Measurements from ENCODE around the gene FGF14. TPM values are rescaled to one million over a fixed set of nuclear protein-coding genes. Genes with fewer than 3 reads are reported as not detected.

The FGF14 gene
- total RNA-seq, 2 experiments from 2014 or later, result not detected

DNA sequence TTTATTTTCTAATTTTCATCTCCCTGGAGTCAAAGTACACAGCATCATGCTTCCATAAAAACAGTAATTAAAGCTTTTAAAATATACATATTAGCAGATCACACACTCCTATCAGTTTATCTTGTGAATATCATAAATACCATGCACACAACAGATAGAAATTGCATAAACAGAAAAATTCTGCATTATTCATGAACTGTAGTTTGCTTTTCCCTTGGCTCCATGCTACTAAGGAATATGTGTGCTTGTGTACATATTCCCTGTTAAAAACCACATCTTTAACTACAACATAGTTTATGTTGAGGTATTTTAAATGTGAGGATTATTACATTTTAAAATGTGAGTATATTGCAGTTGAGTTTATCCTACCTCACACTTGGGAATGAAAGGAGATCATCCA, 193.5 kb downstream of the FGF14 start:
- TF ChIP-seq, protein P1, sequence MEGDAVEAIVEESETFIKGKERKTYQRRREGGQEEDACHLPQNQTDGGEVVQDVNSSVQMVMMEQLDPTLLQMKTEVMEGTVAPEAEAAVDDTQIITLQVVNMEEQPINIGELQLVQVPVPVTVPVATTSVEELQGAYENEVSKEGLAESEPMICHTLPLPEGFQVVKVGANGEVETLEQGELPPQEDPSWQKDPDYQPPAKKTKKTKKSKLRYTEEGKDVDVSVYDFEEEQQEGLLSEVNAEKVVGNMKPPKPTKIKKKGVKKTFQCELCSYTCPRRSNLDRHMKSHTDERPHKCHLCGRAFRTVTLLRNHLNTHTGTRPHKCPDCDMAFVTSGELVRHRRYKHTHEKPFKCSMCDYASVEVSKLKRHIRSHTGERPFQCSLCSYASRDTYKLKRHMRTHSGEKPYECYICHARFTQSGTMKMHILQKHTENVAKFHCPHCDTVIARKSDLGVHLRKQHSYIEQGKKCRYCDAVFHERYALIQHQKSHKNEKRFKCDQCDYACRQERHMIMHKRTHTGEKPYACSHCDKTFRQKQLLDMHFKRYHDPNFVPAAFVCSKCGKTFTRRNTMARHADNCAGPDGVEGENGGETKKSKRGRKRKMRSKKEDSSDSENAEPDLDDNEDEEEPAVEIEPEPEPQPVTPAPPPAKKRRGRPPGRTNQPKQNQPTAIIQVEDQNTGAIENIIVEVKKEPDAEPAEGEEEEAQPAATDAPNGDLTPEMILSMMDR (conservative IDR thresholded peaks at IDR 0.05; ENCODE audit: low read length), result no peak
- no peak for TF ChIP-seq EZH2phosphoT487 (IDR thresholded peaks at IDR 0.05; ENCODE audit: borderline replicate concordance, low read depth, low read length)
- intact Hi-C loops (cut with micrococcal nuclease; ENCODE audit: unreplicated experiment), result no loop called here
- no peak overlapping the region for H3K4me2 ChIP-seq (ENCODE audit: low read length)
- ChIA-PET POLR2A (no interaction called here), CTCF (ENCODE audit: unreplicated experiment) (no interaction called here)
- DNase-seq (ENCODE audit: low spot score), result no peak
- no peak overlapping the region for H2AFZ ChIP-seq (ENCODE audit: low read length)
- no TSS peak for BruUV-seq (replicated peaks)
- H3K4me3 ChIP-seq (ENCODE audit: low read depth, low read length, poor library complexity, severe bottlenecking), result no peak overlapping the region
- no peak overlapping the region for H3K27ac ChIP-seq (ENCODE audit: low read depth, low read length, poor library complexity, severe bottlenecking)
- H3K9me3 ChIP-seq (ENCODE audit: low read length), result no peaks in the 10 kb centered on the region
- no peaks in the 10 kb centered on the region for H3K4me1 ChIP-seq (ENCODE audit: insufficient read depth, low read length, poor library complexity, severe bottlenecking)
- H3K36me3 ChIP-seq (ENCODE audit: insufficient read depth, low read length), result no peaks in the 10 kb centered on the region
- no peaks in the 10 kb centered on the region for H3K79me2 ChIP-seq (ENCODE audit: insufficient read depth, low read depth, low read length)
- no peaks in the 10 kb centered on the region for H3K9me2 ChIP-seq (ENCODE audit: insufficient read depth, low read length)
- H4K20me1 ChIP-seq (ENCODE audit: insufficient read depth, low read length), result no peaks in the 10 kb centered on the region

DNA sequence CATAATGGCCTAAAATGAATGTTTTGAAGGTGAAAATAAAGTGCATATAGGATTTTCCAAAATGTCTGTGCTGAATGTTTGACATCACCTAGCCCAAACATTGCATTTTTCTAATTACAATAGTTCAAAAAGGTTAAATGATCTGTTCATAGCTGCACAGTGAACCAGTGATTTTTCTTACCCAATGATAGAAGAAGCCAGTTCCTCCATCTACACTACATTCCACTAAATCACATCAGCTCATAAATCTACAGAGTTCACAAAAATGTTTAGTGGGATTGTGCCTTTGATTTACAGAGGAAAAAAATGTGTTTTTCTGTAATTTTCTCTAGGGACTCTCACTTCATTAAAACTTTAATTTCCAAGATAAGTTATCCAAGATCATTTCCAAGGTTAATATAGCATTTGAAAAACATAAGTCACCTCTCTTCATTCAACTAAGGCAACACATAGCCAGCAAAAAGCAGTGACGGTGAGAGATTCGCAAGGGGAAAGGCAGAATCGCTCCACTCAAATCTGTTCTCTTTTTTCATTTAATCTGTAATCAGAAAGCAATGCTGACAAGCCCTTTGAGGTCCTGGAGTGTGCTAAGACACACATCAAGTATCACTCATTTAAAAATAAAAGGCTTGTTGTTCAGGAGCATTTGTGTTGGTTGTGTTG, 194.0 kb downstream of the FGF14 start:
- ChIA-PET POLR2A (no interaction called here), CTCF (ENCODE audit: unreplicated experiment) (no interaction called here)
- Histone ChIP-seq H4K20me1 (ENCODE audit: insufficient read depth, low read length) (no peaks in the 10 kb centered on the region), H3K79me2 (ENCODE audit: insufficient read depth, low read depth, low read length) (no peaks in the 10 kb centered on the region), H3K9me3 (ENCODE audit: low read length) (no peaks in the 10 kb centered on the region), H3K36me3 (ENCODE audit: insufficient read depth, low read length) (no peaks in the 10 kb centered on the region), H2AFZ (ENCODE audit: low read length) (no peak overlapping the region), H3K4me2 (ENCODE audit: low read length) (no peak overlapping the region), H3K4me3 (ENCODE audit: low read depth, low read length, poor library complexity, severe bottlenecking) (no peak overlapping the region), H3K27ac (ENCODE audit: low read depth, low read length, poor library complexity, severe bottlenecking) (no peak overlapping the region), H3K9me2 (ENCODE audit: insufficient read depth, low read length) (no peaks in the 10 kb centered on the region), H3K4me1 (ENCODE audit: insufficient read depth, low read length, poor library complexity, severe bottlenecking) (no peaks in the 10 kb centered on the region)
- intact Hi-C loops (cut with micrococcal nuclease; ENCODE audit: unreplicated experiment), result no loop called here
- no peak for DNase-seq (ENCODE audit: low spot score)
- no TSS peak for BruUV-seq (replicated peaks)
- no peak for TF ChIP-seq EZH2phosphoT487 (IDR thresholded peaks at IDR 0.05; ENCODE audit: borderline replicate concordance, low read depth, low read length)
- TF ChIP-seq, protein P1 (conservative IDR thresholded peaks at IDR 0.05; ENCODE audit: low read length), result no peak

DNA sequence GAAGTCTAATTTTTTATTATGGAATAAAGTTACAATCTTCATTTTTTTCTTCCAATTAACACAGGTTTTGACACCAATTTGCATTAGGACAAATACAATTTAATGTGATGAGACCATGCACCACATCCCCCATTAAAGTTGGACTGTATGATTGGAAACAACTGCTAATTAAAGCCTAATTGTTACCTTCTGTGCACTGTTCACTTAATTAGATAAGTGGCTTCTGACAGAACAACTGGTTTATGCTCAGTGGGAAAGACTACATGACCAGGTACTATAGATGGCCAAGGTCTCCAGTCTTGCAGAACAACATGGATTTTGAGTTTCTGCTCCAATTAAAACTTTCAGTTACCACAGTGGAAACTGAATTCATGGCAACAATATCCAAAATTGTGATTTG, 198.1 kb downstream of the FGF14 start:
- Histone ChIP-seq H3K4me3 (ENCODE audit: low read depth, low read length, poor library complexity, severe bottlenecking) (no peak overlapping the region), H3K9me3 (ENCODE audit: low read length) (no peaks in the 10 kb centered on the region), H2AFZ (ENCODE audit: low read length) (no peak overlapping the region), H3K36me3 (ENCODE audit: insufficient read depth, low read length) (no peaks in the 10 kb centered on the region), H3K27ac (ENCODE audit: low read depth, low read length, poor library complexity, severe bottlenecking) (no peak overlapping the region), H3K4me2 (ENCODE audit: low read length) (no peak overlapping the region), H3K79me2 (ENCODE audit: insufficient read depth, low read depth, low read length) (no peaks in the 10 kb centered on the region), H3K4me1 (ENCODE audit: insufficient read depth, low read length, poor library complexity, severe bottlenecking) (no peaks in the 10 kb centered on the region), H4K20me1 (ENCODE audit: insufficient read depth, low read length) (no peaks in the 10 kb centered on the region), H3K9me2 (ENCODE audit: insufficient read depth, low read length) (no peaks in the 10 kb centered on the region)
- DNase-seq (ENCODE audit: low spot score), result no peak
- CTCF ChIA-PET (ENCODE audit: unreplicated experiment), result no interaction called here
- POLR2A ChIA-PET, result no interaction called here
- no peak for TF ChIP-seq EZH2phosphoT487 (IDR thresholded peaks at IDR 0.05; ENCODE audit: borderline replicate concordance, low read depth, low read length)
- TF ChIP-seq, protein P1 (conservative IDR thresholded peaks at IDR 0.05; ENCODE audit: low read length), result no peak
- no TSS peak for BruUV-seq (replicated peaks)
- intact Hi-C loops (cut with micrococcal nuclease; ENCODE audit: unreplicated experiment), result no loop called here
